ENCODE results near the gene CA11.

GRCh38 chr19:48595833-48596232 lies 50.2 kb downstream of the CA11 start:
- TF ChIP-seq POLR2A (IDR thresholded peaks at IDR 0.05): no peak
- TF ChIP-seq, protein P1, sequence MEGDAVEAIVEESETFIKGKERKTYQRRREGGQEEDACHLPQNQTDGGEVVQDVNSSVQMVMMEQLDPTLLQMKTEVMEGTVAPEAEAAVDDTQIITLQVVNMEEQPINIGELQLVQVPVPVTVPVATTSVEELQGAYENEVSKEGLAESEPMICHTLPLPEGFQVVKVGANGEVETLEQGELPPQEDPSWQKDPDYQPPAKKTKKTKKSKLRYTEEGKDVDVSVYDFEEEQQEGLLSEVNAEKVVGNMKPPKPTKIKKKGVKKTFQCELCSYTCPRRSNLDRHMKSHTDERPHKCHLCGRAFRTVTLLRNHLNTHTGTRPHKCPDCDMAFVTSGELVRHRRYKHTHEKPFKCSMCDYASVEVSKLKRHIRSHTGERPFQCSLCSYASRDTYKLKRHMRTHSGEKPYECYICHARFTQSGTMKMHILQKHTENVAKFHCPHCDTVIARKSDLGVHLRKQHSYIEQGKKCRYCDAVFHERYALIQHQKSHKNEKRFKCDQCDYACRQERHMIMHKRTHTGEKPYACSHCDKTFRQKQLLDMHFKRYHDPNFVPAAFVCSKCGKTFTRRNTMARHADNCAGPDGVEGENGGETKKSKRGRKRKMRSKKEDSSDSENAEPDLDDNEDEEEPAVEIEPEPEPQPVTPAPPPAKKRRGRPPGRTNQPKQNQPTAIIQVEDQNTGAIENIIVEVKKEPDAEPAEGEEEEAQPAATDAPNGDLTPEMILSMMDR (IDR thresholded peaks at IDR 0.05): no peak
